HepG2 (cell line): ENCODE data around the gene C22orf42. TPM values are rescaled to one million over a fixed set of nuclear protein-coding genes. Genes with fewer than 3 reads are reported as not detected.

Experiments
- ARNTL ChIP-seq: sonication (generic); formaldehyde crosslinking; IDR thresholded peaks from 2 replicates; pipeline ENCODE4 v1.4.0; 2020; ENCODE audit warnings: mild to moderate bottlenecking, missing genetic modification reagents
- BCL6 ChIP-seq: IDR thresholded peaks from 2 replicates; pipeline ENCODE4 v1.6.1; 2016; ENCODE audit warnings: missing genetic modification reagents, missing compliant biosample characterization
- CEBPZ ChIP-seq: IDR thresholded peaks from 2 replicates; pipeline ENCODE4 v1.6.1; 2012; ENCODE audit warnings: low read length, improper control_type of control experiment
- HDAC6 ChIP-seq: fragments of 200-600 bp; sonication (generic); IDR thresholded peaks from 2 replicates; pipeline ENCODE4 v1.7.0; 2017; ENCODE audit warnings: mild to moderate bottlenecking, antibody characterized with exemption, low read length, low read depth
- HHEX ChIP-seq: IDR thresholded peaks from 2 replicates; pipeline ENCODE4 v1.6.1; 2016; ENCODE audit warnings: control low read depth
- IRF1 ChIP-seq: sonication (generic); formaldehyde crosslinking; IDR thresholded peaks from 2 replicates; pipeline ENCODE4 v1.4.0; 2020; ENCODE audit warnings: low read depth, mild to moderate bottlenecking, missing genetic modification reagents
- MYC ChIP-seq: sonication (generic); formaldehyde crosslinking; IDR thresholded peaks from 2 replicates; pipeline ENCODE4 v1.9.0; 2021; ENCODE audit warnings: missing genetic modification reagents, borderline replicate concordance
- PCBP2 ChIP-seq: fragments of 200-400 bp; formaldehyde crosslinking; optimal IDR thresholded peaks from 2 replicates; pipeline ENCODE3; 2018; ENCODE audit warnings: low read length, low read depth; ENCODE audit not compliant: poor library complexity, severe bottlenecking
- SATB2 ChIP-seq: sonication (generic); formaldehyde crosslinking; IDR thresholded peaks from 2 replicates; pipeline ENCODE4 v1.5.0; 2020; ENCODE audit warnings: missing genetic modification reagents
- SCMH1 ChIP-seq: sonication (generic); formaldehyde crosslinking; IDR thresholded peaks from 2 replicates; pipeline ENCODE4 v1.9.0; 2021; ENCODE audit warnings: missing genetic modification reagents, mild to moderate bottlenecking, borderline replicate concordance
- TEF ChIP-seq: sonication (generic); formaldehyde crosslinking; IDR thresholded peaks from 2 replicates; pipeline ENCODE4 v1.5.0; 2020; ENCODE audit warnings: missing genetic modification reagents
- TIGD3 ChIP-seq: sonication (generic); formaldehyde crosslinking; IDR thresholded peaks from 2 replicates; pipeline ENCODE4 v1.5.1; 2020; ENCODE audit warnings: mild to moderate bottlenecking, missing genetic modification reagents, borderline replicate concordance
- UBTF ChIP-seq: sonication (generic); formaldehyde crosslinking; IDR thresholded peaks from 2 replicates; pipeline ENCODE4 v1.4.0; 2020; ENCODE audit warnings: mild to moderate bottlenecking, missing genetic modification reagents
- ZFP1 ChIP-seq: IDR thresholded peaks from 2 replicates; pipeline ENCODE4 v1.6.1; 2016
- ZNF33B ChIP-seq: sonication (generic); formaldehyde crosslinking; IDR thresholded peaks from 2 replicates; pipeline ENCODE4 v1.5.1; 2020; ENCODE audit warnings: mild to moderate bottlenecking, missing genetic modification reagents
- ZNF737 ChIP-seq: sonication (generic); formaldehyde crosslinking; IDR thresholded peaks from 2 replicates; pipeline ENCODE4 v1.5.0; 2020; ENCODE audit warnings: missing genetic modification reagents, mild to moderate bottlenecking, borderline replicate concordance
- ZSCAN31 ChIP-seq: sonication (generic); formaldehyde crosslinking; IDR thresholded peaks from 2 replicates; pipeline ENCODE4 v1.5.0; 2020; ENCODE audit warnings: low read depth, mild to moderate bottlenecking, missing genetic modification reagents
- ZSCAN5A ChIP-seq: sonication (generic); formaldehyde crosslinking; IDR thresholded peaks from 2 replicates; pipeline ENCODE4 v1.8.0; 2022; ENCODE audit warnings: mild to moderate bottlenecking, missing genetic modification reagents, borderline replicate concordance
- polyA plus RNA-seq, 8 experiments: library from polyadenylated mRNA; depleted of rRNA in 3 of 8; stranded (reverse) in 7 of 8; unstranded in 1 of 8; fragments of >200 nt; fragmentation: Illumina TruSeq in 4 of 8; extraction: Trizol in 4 of 8; gene quantifications; 2 replicates each; pipeline versions ENCODE4 v1.2.1 to v1.2.3, GENCODE V29; 2011 to 2016; ENCODE audit warnings: low read depth in 4 of 8, missing spikeins in 1 of 8, mixed read lengths in 1 of 8; ENCODE audit not compliant: insufficient read depth in 1 of 8
- total RNA-seq, 5 experiments: library from RNA; depleted of rRNA; stranded (reverse); fragments of >200 nt; fragmentation: Illumina TruSeq; extraction: Trizol; gene quantifications; 2 replicates each; pipeline ENCODE4 v1.2.3, GENCODE V29; 2016; ENCODE audit warnings: low read depth in 1 of 5

C22orf42 gene
- total and polyA plus RNA-seq, 2 of the 13 experiments (the other 11 are each of a cell fraction or from before 2014, with no cell fraction given), result not detected

GRCh38 chr22:32206774-32207758 is 48.0 kb upstream of the C22orf42 start (continued):
- TF ChIP-seq TIGD3 (no peak), MYC (CRISPR knock-in tag) (0 out of 2 replicates have a peak, but pooled peaks have one; percentile 14), IRF1 (no peak), PCBP2 (no peak), BCL6 (CRISPR knock-in tag) (no peak), UBTF (CRISPR knock-in tag) (0 out of 2 replicates have a peak, but pooled peaks have one; percentile 9), ZNF737 (CRISPR knock-in tag) (no peak), CEBPZ (no peak), HHEX (CRISPR knock-in tag) (no peak), ZSCAN5A (CRISPR knock-in tag) (no peak), ZFP1 (CRISPR knock-in tag) (no peak), TEF (CRISPR knock-in tag) (no peak), SATB2 (CRISPR knock-in tag) (no peak), ARNTL (CRISPR knock-in tag) (no peak), ZSCAN31 (CRISPR knock-in tag) (no peak), SCMH1 (CRISPR knock-in tag) (no peak), HDAC6 (no peak), ZNF33B (peak; percentile 29; the same call in 1 of the 2 replicates)
